Measurements from ENCODE around the gene PERM1. TPM values are rescaled to one million over a fixed set of nuclear protein-coding genes. Genes with fewer than 3 reads are reported as not detected.
A peak's percentile ranks its signal among the peaks of the same experiment; 100 is the strongest.

PERM1 gene
- total and polyA plus RNA-seq, 9 of the 15 experiments (the other 6 are each of a cell fraction or from before 2014, with no cell fraction given), result not detected

- TF ChIP-seq ZBTB7A (IDR thresholded peaks at IDR 0.05; ENCODE audit: borderline replicate concordance, control insufficient read depth, low read depth, low read length), result peak; percentile 71
- TF ChIP-seq GATA2 (CRISPR knock-in tag; IDR thresholded peaks at IDR 0.05), result no peak
- TF ChIP-seq ZNF24 (IDR thresholded peaks at IDR 0.05), result no peak
- no peak for TF ChIP-seq JUN (IDR thresholded peaks at IDR 0.05; ENCODE audit: borderline replicate concordance, low read depth, low read length)
- no peak for TF ChIP-seq JUN (CRISPR knock-in tag; IDR thresholded peaks at IDR 0.05; ENCODE audit: borderline replicate concordance)
- TF ChIP-seq ZBTB40 (IDR thresholded peaks at IDR 0.05), result no peak
- no peak; the same call in 1 of the 2 replicates for TF ChIP-seq ZBTB40 (CRISPR knock-in tag; IDR thresholded peaks at IDR 0.05)
- peak; percentile 65; the same call in 1 of the 2 replicates for TF ChIP-seq CREB3L1 (IDR thresholded peaks at IDR 0.05; ENCODE audit: borderline replicate concordance, low read depth)
- peak; percentile 82; the same call in 1 of the 2 replicates for TF ChIP-seq ZBTB1 (CRISPR knock-in tag; IDR thresholded peaks at IDR 0.05; ENCODE audit: borderline replicate concordance, low read depth)
- TF ChIP-seq TEAD1 (CRISPR knock-in tag; IDR thresholded peaks at IDR 0.05), result peak in 1 of 2 experiments; percentile 36; a peak in 1 of 4 replicates
- no peak for TF ChIP-seq KLF10 (CRISPR knock-in tag; IDR thresholded peaks at IDR 0.05)
- TF ChIP-seq RAD21 (CRISPR knock-in tag; conservative IDR thresholded peaks at IDR 0.05 in 1 of 2, IDR thresholded peaks at IDR 0.05 in 1 of 2), result no peak
- TF ChIP-seq RNF219 (CRISPR knock-in tag; IDR thresholded peaks at IDR 0.05), result no peak
These were observed 20.7 kb downstream of the PERM1 start (continued) for GRCh38 chr1:961132-961669.

All from K562 (cell line).